H1 (cell line): ENCODE measurements around the gene FRMPD4. TPM values are rescaled to one million over a fixed set of nuclear protein-coding genes. Genes with fewer than 3 reads are reported as not detected.

Source experiments
- BACH1 ChIP-seq: IDR thresholded peaks from 2 replicates; pipeline ENCODE4 v1.6.1; 2012; ENCODE audit warnings: low read length, improper control_type of control experiment
- BCL11A ChIP-seq, 2 experiments: IDR thresholded peaks; one replicate each; pipeline ENCODE4 v1.6.1; 2011; ENCODE audit warnings: low read depth in 2 of 2, low read length in 2 of 2, mild to moderate bottlenecking in 2 of 2
- CBX5 ChIP-seq: fragments of 300-800, 300-1000 bp; sonication (generic); IDR thresholded peaks from 2 replicates; pipeline ENCODE4 v1.7.1; 2016; ENCODE audit warnings: antibody characterized with exemption, low read length, low read depth
- GABPA ChIP-seq: IDR thresholded peaks from 2 replicates; pipeline ENCODE4 v1.6.1; 2011; ENCODE audit warnings: mild to moderate bottlenecking, low read length, moderate library complexity, borderline replicate concordance; ENCODE audit not compliant: insufficient read depth
- HDAC6 ChIP-seq: IDR thresholded peaks from one replicate; pipeline ENCODE4 v1.7.1; 2012; ENCODE audit warnings: low read depth, mild to moderate bottlenecking, inconsistent platforms, low read length, moderate library complexity
- KDM4A ChIP-seq: IDR thresholded peaks from one replicate; pipeline ENCODE4 v1.7.1; 2012; ENCODE audit warnings: low read depth, mild to moderate bottlenecking, moderate library complexity, low read length, inconsistent platforms; ENCODE audit not compliant: severe bottlenecking
- NANOG ChIP-seq: IDR thresholded peaks from 2 replicates; pipeline ENCODE4 v1.6.1; 2011; ENCODE audit warnings: low read length, low read depth, mild to moderate bottlenecking, inconsistent platforms; ENCODE audit not compliant: insufficient read depth, poor library complexity, severe bottlenecking
- TEAD4 ChIP-seq: IDR thresholded peaks from 2 replicates; pipeline ENCODE4 v1.6.1; 2012; ENCODE audit warnings: low read depth, low read length, inconsistent platforms, mixed read lengths
- polyA plus RNA-seq, 7 experiments: library from polyadenylated mRNA; depleted of rRNA in 3 of 7; stranded (reverse) in 5 of 7; unstranded in 2 of 7; fragments of >200 nt in 5 of 7; fragments of 200-250 nt in 2 of 7; gene quantifications; 1 replicate in 5 of 7; 2 replicates in 1 of 7; 4 replicates in 1 of 7; pipeline versions ENCODE4 v1.2.1 to v1.2.3, GENCODE V29; 2011 to 2013; ENCODE audit warnings: missing spikeins in 2 of 7, mixed read lengths in 2 of 7
- total RNA-seq: library from RNA; stranded (reverse); fragmentation: NEBNext Ultra II Directional; extraction: Animal tissue kit (Norgen Biotek cat#: 25700); gene quantifications from 2 replicates; pipeline ENCODE4 v1.2.1, GENCODE V29; 2021
- TF ChIP-seq, protein P1 (sequence below): IDR thresholded peaks from 2 replicates; pipeline ENCODE4 v1.6.1; 2011; ENCODE audit warnings: low read depth, mild to moderate bottlenecking, low read length; ENCODE audit not compliant: insufficient read depth

FRMPD4 gene
- total and polyA plus RNA-seq, 2 of the 8 experiments (the other 6 are each of a cell fraction or from before 2014, with no cell fraction given): 0.02 to 0.37 TPM

DNA sequence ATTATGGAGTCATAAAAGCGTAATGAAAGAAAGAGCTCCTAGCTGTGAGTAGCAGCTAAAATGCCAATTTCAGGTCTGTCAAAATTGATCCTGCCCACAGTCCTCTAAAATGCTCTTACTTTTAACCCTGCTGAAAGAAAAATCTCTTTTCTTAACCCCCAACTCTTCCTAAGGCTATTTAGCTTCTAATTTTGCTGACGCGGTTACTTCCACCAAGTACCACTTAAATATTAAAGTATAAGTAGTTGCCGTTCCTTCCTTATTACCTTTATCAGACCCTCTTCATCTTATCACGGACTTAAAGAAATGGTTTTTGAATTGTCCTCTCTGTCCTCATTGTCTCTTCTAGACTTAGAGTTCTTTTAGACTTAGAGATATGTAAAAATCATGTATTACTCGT lies 272.2 kb downstream of the FRMPD4 start (continued):
- no peak for TF ChIP-seq TEAD4
- no peak for TF ChIP-seq NANOG
- no peak for TF ChIP-seq BCL11A (IDR thresholded peaks at IDR 0.05; ENCODE audit: low read depth in 2 of 2, low read length in 2 of 2)
- TF ChIP-seq CBX5: no peak
- TF ChIP-seq KDM4A: no peak
- no peak for TF ChIP-seq HDAC6
- TF ChIP-seq BACH1: no peak
- TF ChIP-seq, protein P1, sequence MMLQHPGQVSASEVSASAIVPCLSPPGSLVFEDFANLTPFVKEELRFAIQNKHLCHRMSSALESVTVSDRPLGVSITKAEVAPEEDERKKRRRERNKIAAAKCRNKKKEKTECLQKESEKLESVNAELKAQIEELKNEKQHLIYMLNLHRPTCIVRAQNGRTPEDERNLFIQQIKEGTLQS: no peak
- TF ChIP-seq GABPA: no peak
- TF ChIP-seq, all 59 proteins: peak for 0
